Measurements from ENCODE around the gene UBA1. TPM values are rescaled to one million over a fixed set of nuclear protein-coding genes. Genes with fewer than 3 reads are reported as not detected.

Gene UBA1
- total and polyA plus RNA-seq, 9 donors: 90.0 to 196 (median 155) TPM

GRCh38 chrX:47240619-47241018 lies 47.0 kb downstream of the UBA1 start:
- Histone ChIP-seq H3K9me3 (no peaks in the 10 kb centered on the region), H3K4me3 (no peak overlapping the region), H3K4me1 (ENCODE audit: insufficient read depth) (no peaks in the 10 kb centered on the region), H3K27ac (no peak overlapping the region), H3K36me3 (no peaks in the 10 kb centered on the region), H3K27me3 (no peaks in the 10 kb centered on the region)
- no peak for TF ChIP-seq EP300 (IDR thresholded peaks at IDR 0.05)
- TF ChIP-seq POLR2A (IDR thresholded peaks at IDR 0.05): no peak
- no peak for TF ChIP-seq CTCF (IDR thresholded peaks at IDR 0.05)
- DNase-seq: no peak
- 79 to 88% (median 84%) methylated on average over 7 of the region's 7 CpGs for WGBS, 3 donors
- intact Hi-C loops (cut with DNase I): no loop called here

GRCh38 chrX:47241201-47242011 lies 47.8 kb downstream of the UBA1 start:
- intact Hi-C loops (cut with DNase I): no loop called here
- no peaks in the 10 kb centered on the region for H3K9me3 ChIP-seq
- no peak overlapping the region for H3K4me3 ChIP-seq
- no peak for DNase-seq
- TF ChIP-seq EP300 (IDR thresholded peaks at IDR 0.05): no peak
- TF ChIP-seq POLR2A (IDR thresholded peaks at IDR 0.05): no peak
- TF ChIP-seq CTCF (IDR thresholded peaks at IDR 0.05): no peak
- H3K36me3 ChIP-seq: no peaks in the 10 kb centered on the region
- no peaks in the 10 kb centered on the region for H3K4me1 ChIP-seq (ENCODE audit: insufficient read depth)
- H3K27me3 ChIP-seq: no peaks in the 10 kb centered on the region
- 93 to 96% (median 95%) methylated on average over 18 of the region's 18 CpGs for WGBS, 3 donors
- no peak overlapping the region for H3K27ac ChIP-seq

DNA sequence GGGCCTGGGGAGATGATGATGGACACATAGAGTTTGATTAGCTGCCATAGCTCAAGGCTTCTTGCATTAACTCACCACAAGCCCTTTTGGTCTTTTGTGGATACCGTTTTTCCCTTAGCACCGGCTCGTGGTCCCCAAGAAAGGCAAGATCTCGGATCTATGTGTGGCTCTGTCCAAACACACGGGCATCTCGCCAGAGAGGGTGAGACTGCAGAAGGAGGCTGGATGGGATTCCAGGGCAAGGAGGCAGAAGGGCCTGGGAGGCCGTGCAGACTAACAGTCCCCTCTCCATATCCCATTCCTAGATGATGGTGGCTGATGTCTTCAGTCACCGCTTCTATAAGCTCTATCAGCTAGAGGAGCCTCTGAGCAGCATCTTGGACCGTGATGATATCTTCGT lies 48.7 kb downstream of the UBA1 start:
- H3K4me3 ChIP-seq: no peak overlapping the region
- WGBS, 3 donors: 87 to 90% (median 88%) methylated on average over 10 of the region's 10 CpGs
- H3K36me3 ChIP-seq: no peaks in the 10 kb centered on the region
- intact Hi-C loops (cut with DNase I): no loop called here
- no peaks in the 10 kb centered on the region for H3K4me1 ChIP-seq (ENCODE audit: insufficient read depth)
- no peaks in the 10 kb centered on the region for H3K27me3 ChIP-seq
- H3K27ac ChIP-seq: no peak overlapping the region
- no peaks in the 10 kb centered on the region for H3K9me3 ChIP-seq
- no peak for DNase-seq
- TF ChIP-seq EP300 (IDR thresholded peaks at IDR 0.05) (no peak), CTCF (IDR thresholded peaks at IDR 0.05) (no peak)

DNA sequence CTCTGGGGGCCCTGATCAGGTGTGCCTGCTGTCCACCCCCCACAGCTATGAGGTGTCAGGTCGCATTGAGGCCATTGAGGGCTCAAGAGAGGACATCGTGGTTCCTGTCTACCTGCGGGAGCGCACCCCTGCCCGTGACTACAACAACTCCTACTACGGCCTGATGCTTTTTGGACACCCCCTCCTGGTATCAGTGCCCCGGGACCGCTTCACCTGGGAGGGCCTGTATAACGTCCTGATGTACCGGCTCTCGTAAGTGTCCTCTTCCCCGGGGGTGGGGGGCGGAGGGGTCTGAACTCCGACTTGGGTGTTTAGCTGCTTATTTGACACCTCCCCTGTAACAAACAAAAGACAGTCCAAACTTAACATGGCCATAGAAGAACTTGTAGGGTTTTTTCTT lies 49.7 kb downstream of the UBA1 start:
- intact Hi-C loops (cut with DNase I): no loop called here
- TF ChIP-seq POLR2A (IDR thresholded peaks at IDR 0.05): no peak
- TF ChIP-seq CTCF (IDR thresholded peaks at IDR 0.05): no peak
- no peak for TF ChIP-seq EP300 (IDR thresholded peaks at IDR 0.05)
- H3K4me3 ChIP-seq: no peak overlapping the region
- H3K36me3 ChIP-seq: no peaks in the 10 kb centered on the region
- H3K27ac ChIP-seq: no peak overlapping the region
- DNase-seq: no peak
- 90 to 91% (median 90%) methylated on average over 14 of the region's 14 CpGs for WGBS, 3 donors
- H3K4me1 ChIP-seq (ENCODE audit: insufficient read depth): no peaks in the 10 kb centered on the region
- H3K27me3 ChIP-seq: no peaks in the 10 kb centered on the region
- no peaks in the 10 kb centered on the region for H3K9me3 ChIP-seq
